ENCODE data around the gene FLVCR1.
"Not testable (repeated sequence)": the region's sequence is repeated elsewhere in the genome, so short reads cannot be mapped to it uniquely, and the experiment has no call there.

FLVCR1 gene

GRCh38 chr1:212858461-212859265 lies 588 bp downstream of the FLVCR1 start:
- DNase-seq (ENCODE audit: low read depth): no peak
- H3K4me3 ChIP-seq (ENCODE audit: low read depth, low read length): peak overlapping the region; percentile 90

- DNase-seq (ENCODE audit: low read depth): no peak
- no peak overlapping the region for H3K4me3 ChIP-seq (ENCODE audit: low read depth, low read length)
These were observed 2.9 kb downstream of the FLVCR1 start for GRCh38 chr1:212860713-212861581.

- no peak overlapping the region for H3K4me3 ChIP-seq (ENCODE audit: low read depth, low read length)
- no peak for DNase-seq (ENCODE audit: low read depth)
These were observed 4.1 kb downstream of the FLVCR1 start for GRCh38 chr1:212862111-212862690.

DNA sequence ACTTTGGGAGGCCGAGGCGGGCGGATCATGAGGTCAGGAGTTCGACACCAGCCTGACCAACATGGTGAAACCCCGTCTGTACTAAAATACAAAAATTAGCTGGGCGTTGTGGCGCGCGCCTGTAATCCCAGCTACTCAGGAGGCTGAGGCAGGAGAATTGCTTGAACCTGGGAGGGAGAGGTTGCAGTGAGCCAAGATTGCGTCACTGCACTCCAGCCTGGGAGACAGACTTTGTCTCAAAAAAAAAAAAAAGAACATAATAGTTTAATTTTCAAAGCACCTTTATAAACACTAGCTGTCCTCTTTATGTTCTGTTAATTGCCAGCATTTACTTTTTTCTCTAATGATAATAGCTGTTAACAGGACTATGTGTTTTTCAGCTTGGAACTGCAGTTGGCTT lies 5.3 kb downstream of the FLVCR1 start:
- not testable (repeated sequence) for H3K4me3 ChIP-seq (ENCODE audit: low read depth, low read length); DNase-seq (ENCODE audit: low read depth)

DNA sequence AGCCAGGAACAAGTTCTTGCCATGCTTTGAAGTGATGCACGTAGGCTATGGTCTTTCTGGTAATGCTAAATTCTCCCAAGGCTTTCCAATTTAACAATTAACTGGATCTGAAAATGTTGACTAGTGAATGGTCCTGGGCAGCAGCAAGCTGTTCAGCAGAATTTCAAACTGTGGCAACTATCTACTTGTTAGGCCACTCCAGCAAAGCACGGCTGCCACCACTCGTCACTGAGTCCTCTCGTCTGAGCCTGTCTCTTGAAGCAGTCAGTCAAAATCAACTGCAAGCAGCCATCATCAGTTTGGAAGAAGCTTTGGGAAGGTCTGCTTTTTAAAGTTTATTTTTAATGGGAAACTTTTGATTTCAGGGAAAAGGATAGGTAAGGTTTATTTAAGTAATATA lies 6.1 kb downstream of the FLVCR1 start:
- no peak overlapping the region for H3K4me3 ChIP-seq (ENCODE audit: low read depth, low read length)
- DNase-seq (ENCODE audit: low read depth): no peak

DNA sequence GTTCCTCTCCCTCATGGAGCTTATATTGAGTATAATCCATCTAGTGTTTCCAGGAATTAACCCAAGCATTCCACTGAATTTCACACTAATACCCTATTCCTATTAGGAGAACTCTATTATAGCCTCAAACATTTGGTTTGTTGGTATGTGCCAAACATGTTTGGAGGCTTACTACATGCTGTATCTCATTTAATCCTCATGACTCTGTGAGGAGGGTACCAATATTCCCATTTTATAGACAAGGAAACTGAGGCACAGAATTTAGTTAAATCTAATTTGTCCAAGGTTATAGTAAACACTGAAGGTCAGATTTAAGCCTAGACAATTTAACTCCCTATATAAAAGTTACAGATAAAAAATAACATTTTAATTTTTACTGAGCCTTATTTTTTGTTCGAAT lies 9.1 kb downstream of the FLVCR1 start:
- H3K4me3 ChIP-seq (ENCODE audit: low read depth, low read length): no peak overlapping the region
- no peak for DNase-seq (ENCODE audit: low read depth)

DNA sequence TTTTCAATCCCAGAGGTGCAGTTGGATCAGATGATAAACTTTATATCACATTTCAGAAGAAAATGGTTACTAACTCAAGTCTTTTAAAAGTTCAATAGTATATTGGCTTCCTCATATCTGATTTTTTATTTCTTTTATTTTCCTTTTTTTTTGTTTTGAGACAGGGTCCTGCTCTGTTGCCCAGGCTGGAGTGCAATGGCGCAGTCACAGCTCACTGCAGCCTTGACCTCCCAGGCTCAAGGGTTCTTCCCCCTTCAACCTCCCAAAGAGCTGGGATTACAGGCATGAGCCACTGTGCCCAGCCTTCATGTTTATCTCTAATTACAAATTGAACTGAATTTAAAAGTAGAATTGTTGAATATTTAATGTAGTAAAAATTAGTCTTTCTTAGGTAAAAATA lies 13.9 kb downstream of the FLVCR1 start:
- DNase-seq (ENCODE audit: low read depth): no peak
- no peak overlapping the region for H3K4me3 ChIP-seq (ENCODE audit: low read depth, low read length)

DNA sequence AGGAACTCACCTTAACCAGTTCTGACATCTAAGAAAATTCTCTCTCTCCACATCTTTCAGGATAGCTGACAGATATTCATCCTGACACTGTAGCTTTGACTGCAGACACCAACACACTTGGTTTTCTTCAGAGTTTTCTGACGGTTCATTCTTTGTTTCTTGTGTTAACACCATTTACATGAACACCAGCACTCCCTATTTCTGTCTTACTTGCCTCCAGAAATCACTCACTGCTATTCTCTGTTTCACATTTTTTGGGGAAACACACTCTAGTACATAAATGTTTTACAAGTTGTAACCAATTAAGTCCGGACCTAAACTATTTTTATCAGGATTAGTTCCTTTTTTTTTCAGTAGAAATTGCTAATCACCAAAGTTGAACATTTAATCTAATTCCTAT lies 15.4 kb downstream of the FLVCR1 start:
- H3K4me3 ChIP-seq (ENCODE audit: low read depth, low read length): no peak overlapping the region
- DNase-seq (ENCODE audit: low read depth): no peak

- no peak for DNase-seq (ENCODE audit: low read depth)
- no peak overlapping the region for H3K4me3 ChIP-seq (ENCODE audit: low read depth, low read length)
These were observed 20.3 kb downstream of the FLVCR1 start for GRCh38 chr1:212878418-212878817.

- no peak for DNase-seq (ENCODE audit: low read depth)
- no peak overlapping the region for H3K4me3 ChIP-seq (ENCODE audit: low read depth, low read length)
These were observed 22.0 kb downstream of the FLVCR1 start for GRCh38 chr1:212879947-212880690.

DNA sequence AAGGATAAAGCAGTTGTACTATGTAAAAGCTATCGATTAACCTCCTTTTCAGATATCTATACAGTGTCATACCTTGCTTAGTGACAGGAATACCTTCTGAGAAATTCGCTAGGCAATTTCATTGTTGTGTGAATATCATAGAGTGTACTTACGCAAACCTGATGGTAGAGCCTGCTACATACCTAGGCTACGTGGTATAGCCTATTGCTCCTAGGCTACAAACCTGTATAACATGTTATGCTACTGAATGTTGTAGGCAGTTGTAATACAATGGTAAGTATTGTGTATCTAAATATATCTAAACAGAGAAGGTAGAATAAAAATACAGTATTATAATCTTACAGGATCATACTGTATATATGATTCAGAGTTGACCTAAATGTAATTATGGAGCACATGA lies 26.5 kb downstream of the FLVCR1 start:
- no peak overlapping the region for H3K4me3 ChIP-seq (ENCODE audit: low read depth, low read length)
- DNase-seq (ENCODE audit: low read depth): no peak

- DNase-seq (ENCODE audit: low read depth): no peak
- no peak overlapping the region for H3K4me3 ChIP-seq (ENCODE audit: low read depth, low read length)
These were observed 34.0 kb downstream of the FLVCR1 start for GRCh38 chr1:212892108-212892507.

GRCh38 chr1:212899845-212900244 lies 41.8 kb downstream of the FLVCR1 start:
- no peak overlapping the region for H3K4me3 ChIP-seq (ENCODE audit: low read depth, low read length)
- no peak for DNase-seq (ENCODE audit: low read depth)

DNA sequence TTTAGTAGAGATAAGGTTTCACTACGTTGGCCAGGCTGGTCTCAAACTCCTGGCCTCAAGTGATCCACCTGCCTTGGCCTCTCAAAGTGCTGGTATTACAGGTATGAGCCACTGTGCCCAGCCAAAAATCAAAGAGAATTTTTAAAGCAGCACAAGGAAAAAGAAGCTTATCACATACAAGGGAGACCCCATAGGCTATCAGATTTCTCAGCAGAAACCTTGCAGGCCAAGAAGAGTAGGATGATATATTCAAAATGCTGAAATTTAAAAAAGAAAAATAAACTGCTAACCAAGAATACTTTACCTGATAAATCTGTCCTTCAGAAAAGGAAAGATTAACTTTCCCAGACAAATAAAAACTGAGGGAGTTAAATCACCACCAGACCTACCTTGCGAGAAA lies 43.2 kb downstream of the FLVCR1 start:
- H3K4me3 ChIP-seq (ENCODE audit: low read depth, low read length): no peak overlapping the region
- no peak for DNase-seq (ENCODE audit: low read depth)

GRCh38 chr1:212902054-212902453 lies 44.0 kb downstream of the FLVCR1 start:
- no peak overlapping the region for H3K4me3 ChIP-seq (ENCODE audit: low read depth, low read length)
- no peak for DNase-seq (ENCODE audit: low read depth)

DNA sequence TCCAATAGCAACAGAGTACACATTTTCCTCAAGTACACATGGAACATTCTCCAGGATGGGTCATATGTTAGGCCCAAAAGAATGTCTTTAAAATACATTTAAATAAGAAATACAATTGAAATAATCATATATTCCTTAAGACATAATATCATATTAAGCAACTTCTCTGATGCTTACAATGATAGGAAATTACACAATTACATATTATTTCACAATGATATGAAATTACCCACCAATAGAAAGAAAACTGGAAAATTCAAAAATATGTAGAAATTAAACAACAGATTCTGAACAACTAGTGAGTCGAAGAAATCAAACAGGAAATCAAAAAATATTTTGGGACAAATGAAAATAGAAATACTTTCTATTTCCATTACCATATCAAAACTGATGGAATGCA lies 45.6 kb downstream of the FLVCR1 start:
- no peak for DNase-seq (ENCODE audit: low read depth)
- no peak overlapping the region for H3K4me3 ChIP-seq (ENCODE audit: low read depth, low read length)

DNA sequence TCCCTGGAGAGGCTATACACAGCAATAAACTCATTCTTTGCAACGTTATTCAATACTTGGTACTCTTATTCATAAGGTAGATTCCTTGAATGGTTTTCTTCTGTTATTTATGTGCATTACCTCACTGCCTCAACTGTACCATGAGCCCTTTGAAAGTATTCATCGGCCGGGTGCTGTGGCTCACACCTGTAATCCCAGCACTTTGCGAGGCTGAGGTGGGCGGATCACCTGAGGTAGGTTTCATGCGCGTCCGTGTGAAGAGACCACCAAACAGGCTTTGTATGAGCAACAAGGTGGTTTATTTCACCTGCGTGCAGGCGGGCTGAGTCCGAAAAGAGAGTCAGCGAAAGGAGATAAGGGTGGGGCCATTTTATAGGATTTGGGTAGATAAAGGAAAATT lies 50.0 kb downstream of the FLVCR1 start:
- not testable (repeated sequence) for H3K4me3 ChIP-seq (ENCODE audit: low read depth, low read length); DNase-seq (ENCODE audit: low read depth)

- H3K4me3 ChIP-seq (ENCODE audit: low read depth, low read length): no peak overlapping the region
- no peak for DNase-seq (ENCODE audit: low read depth)
These were observed 50.9 kb downstream of the FLVCR1 start for GRCh38 chr1:212908971-212909370.

GRCh38 chr1:212909652-212910063 lies 51.6 kb downstream of the FLVCR1 start:
- no peak for DNase-seq (ENCODE audit: low read depth)
- H3K4me3 ChIP-seq (ENCODE audit: low read depth, low read length): no peak overlapping the region

GRCh38 chr1:212910213-212910612 lies 52.1 kb downstream of the FLVCR1 start:
- DNase-seq (ENCODE audit: low read depth): not testable (repeated sequence)

More at GRCh38 chr1:212910213-212910612, 52.1 kb downstream of the FLVCR1 start:
- not testable (repeated sequence) for H3K4me3 ChIP-seq (ENCODE audit: low read depth, low read length)
